ENCODE measurements around the gene GSTM2.

DNA sequence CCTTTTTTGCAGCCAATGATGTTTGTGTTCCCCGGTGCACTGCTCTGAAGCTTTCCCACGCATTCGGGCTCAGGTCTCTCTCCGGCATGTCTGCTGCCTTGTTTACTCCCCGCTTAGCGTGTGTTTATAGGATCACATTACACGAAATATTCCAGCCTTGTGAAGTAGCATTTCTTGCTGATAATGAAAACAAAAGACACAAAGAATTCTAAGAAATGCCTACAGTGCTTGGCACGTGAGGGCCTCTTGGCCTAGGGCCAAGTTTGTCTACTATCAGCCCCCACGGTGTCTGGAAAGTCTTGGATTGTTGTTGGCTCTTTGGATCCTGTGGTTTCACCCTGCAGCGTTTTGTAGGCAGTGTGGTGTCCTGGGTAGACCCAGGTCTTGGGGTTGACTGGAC, 23.2 kb upstream of the GSTM2 start:
- TF ChIP-seq CTCF (conservative IDR thresholded peaks at IDR 0.05; ENCODE audit: low read depth, low read length) (no peak), MAZ (IDR thresholded peaks at IDR 0.05; ENCODE audit: borderline replicate concordance, low read depth, low read length) (no peak), POLR2A (IDR thresholded peaks at IDR 0.05; ENCODE audit: low read depth, low read length) (no peak), CEBPB (IDR thresholded peaks at IDR 0.05; ENCODE audit: low read depth, low read length) (no peak), CHD1 (IDR thresholded peaks at IDR 0.05; ENCODE audit: low read depth, low read length) (no peak), RAD21 (IDR thresholded peaks at IDR 0.05; ENCODE audit: low read length) (no peak), MXI1 (IDR thresholded peaks at IDR 0.05; ENCODE audit: borderline replicate concordance, low read depth, low read length) (no peak), USF2 (IDR thresholded peaks at IDR 0.05; ENCODE audit: low read depth, low read length) (peak; percentile 85), RCOR1 (IDR thresholded peaks at IDR 0.05; ENCODE audit: insufficient replicate concordance, low read length) (no peak), BHLHE40 (IDR thresholded peaks at IDR 0.05; ENCODE audit: low read depth, low read length) (peak; percentile 99)
- TF ChIP-seq, protein P1, sequence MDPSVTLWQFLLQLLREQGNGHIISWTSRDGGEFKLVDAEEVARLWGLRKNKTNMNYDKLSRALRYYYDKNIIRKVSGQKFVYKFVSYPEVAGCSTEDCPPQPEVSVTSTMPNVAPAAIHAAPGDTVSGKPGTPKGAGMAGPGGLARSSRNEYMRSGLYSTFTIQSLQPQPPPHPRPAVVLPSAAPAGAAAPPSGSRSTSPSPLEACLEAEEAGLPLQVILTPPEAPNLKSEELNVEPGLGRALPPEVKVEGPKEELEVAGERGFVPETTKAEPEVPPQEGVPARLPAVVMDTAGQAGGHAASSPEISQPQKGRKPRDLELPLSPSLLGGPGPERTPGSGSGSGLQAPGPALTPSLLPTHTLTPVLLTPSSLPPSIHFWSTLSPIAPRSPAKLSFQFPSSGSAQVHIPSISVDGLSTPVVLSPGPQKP (IDR thresholded peaks at IDR 0.05; ENCODE audit: borderline replicate concordance, low read depth, low read length) = no peak
